Gastrocnemius medialis (tissue), 4 donors: ENCODE data around the gene C1RL. TPM values are rescaled to one million over a fixed set of nuclear protein-coding genes. Genes with fewer than 3 reads are reported as not detected.

Experiments used
- ATAC-seq, 2 donors: fragments of 150-250 bp; one replicate each; pipeline ENCODE4 v1.9.1; 2016
- DNase-seq, 2 donors: peaks; one replicate each; pipeline ENCODE4 v3.0.0-alpha.2; 2019
- H3K27ac ChIP-seq, 4 donors: fragments of 200-600 bp; sonication (generic); 1 replicate in 1 of 4; 2 replicates in 3 of 4; pipeline ENCODE4 v1.5.1; 2016 to 2018; ENCODE audit warnings: mild to moderate bottlenecking in 2 of 4, moderate library complexity in 1 of 4
- H3K27me3 ChIP-seq, 3 donors: fragments of 200-600 bp; sonication (generic) in 2 of 3; 1 replicate in 1 of 3; 2 replicates in 2 of 3; pipeline versions ENCODE4 v1.5.1 to v1.6.0; 2016 to 2019; ENCODE audit warnings: mild to moderate bottlenecking in 1 of 3, moderate library complexity in 1 of 3
- H3K36me3 ChIP-seq, 2 donors: fragments of 200-600 bp; sonication (generic) in 1 of 2; one replicate each; pipeline ENCODE4 v1.5.1; 2017 to 2018
- H3K4me1 ChIP-seq, 2 donors: fragments of 200-600 bp; sonication (generic) in 1 of 2; one replicate each; pipeline ENCODE4 v1.5.1; 2016 to 2017; ENCODE audit warnings: mild to moderate bottlenecking in 2 of 2
- H3K4me3 ChIP-seq, 4 donors: fragments of 200-600 bp; sonication (generic) in 3 of 4; 1 replicate in 1 of 4; 2 replicates in 3 of 4; pipeline ENCODE4 v1.5.1; 2016 to 2019; ENCODE audit warnings: mild to moderate bottlenecking in 2 of 4
- H3K9me3 ChIP-seq, 3 donors: fragments of 200-600 bp; sonication (generic) in 2 of 3; 1 replicate in 1 of 3; 2 replicates in 2 of 3; pipeline ENCODE4 v1.5.1; 2016 to 2019
- CTCF ChIP-seq, 5 experiments: fragments of 450-650 bp in 3 of 5; fragments of 200-600 bp in 2 of 5; sonication (generic) in 2 of 5; IDR thresholded peaks in 4 of 5; conservative IDR thresholded peaks in 1 of 5; 1 replicate in 4 of 5; 2 replicates in 1 of 5; pipeline ENCODE4 v1.5.1; 2016 to 2019; ENCODE audit warnings: antibody characterized with exemption in 5 of 5, mild to moderate bottlenecking in 3 of 5, moderate library complexity in 3 of 5
- POLR2A ChIP-seq, 2 donors: fragments of 450-650 bp; IDR thresholded peaks; one replicate each; pipeline ENCODE4 v1.6.1; 2017; ENCODE audit warnings: antibody characterized with exemption in 2 of 2, mild to moderate bottlenecking in 2 of 2, moderate library complexity in 2 of 2
- in situ Hi-C, 4 donors: fragments of 200-750 bp; cut with MboI; loops; one replicate each; pipeline versions ENCODE4 v1.15.0 to v1.8.0; 2017; ENCODE audit warnings: low sequenced_read_pairs in 4 of 4
- intact Hi-C: fragments of 100-400 bp; cut with DNase I; formaldehyde crosslinking; loops from one replicate; pipeline ENCODE4 v1.15.1; 2023; ENCODE audit warnings: low total_unique reads
- total RNA-seq, 4 donors: library from RNA; depleted of rRNA; stranded (reverse); fragments of >200 nt; gene quantifications; one replicate each; pipeline versions ENCODE4 v1.1.0 to v1.2.3, GENCODE V29; 2016

The C1RL gene
- total RNA-seq, 4 donors from 2014 or later: 15.0 to 18.7 (median 16.7) TPM

GRCh38 chr12:7129287-7129871, 20.4 kb upstream of the C1RL start:
- peaks cover 17 to 18% of the 10 kb centered on the region in 2 donors for H3K4me1 ChIP-seq
- ATAC-seq (no peak), DNase-seq (no peak)
- H3K4me3 ChIP-seq: peak overlapping the region; percentile 56 to 78 (median 62)
- no peaks in the 10 kb centered on the region for H3K36me3 ChIP-seq
- H3K27ac ChIP-seq: peak overlapping the region in 3 of 4 donors; percentile 55 to 65 (median 61)
- intact Hi-C loops: no loop called here
- H3K9me3 ChIP-seq: no peaks in the 10 kb centered on the region
- in situ Hi-C loops: no loop called here
- H3K27me3 ChIP-seq: peaks cover 16 to 31% (median 28%) of the 10 kb centered on the region in 3 donors
- TF ChIP-seq POLR2A (IDR thresholded peaks at IDR 0.05): no peak
- no peak for TF ChIP-seq CTCF (IDR thresholded peaks at IDR 0.05 in 4 of 5, conservative IDR thresholded peaks at IDR 0.05 in 1 of 5)

GRCh38 chr12:7128681-7129286, 19.8 kb upstream of the C1RL start, which contains the start of gene RBP5:
Gene RBP5, minus strand, starts transcription at chr12:7128889. Its CDS starts 114 bp downstream, at chr12:7128775.
- TF ChIP-seq CTCF (IDR thresholded peaks at IDR 0.05 in 4 of 5, conservative IDR thresholded peaks at IDR 0.05 in 1 of 5) (no peak), POLR2A (IDR thresholded peaks at IDR 0.05) (no peak)
- Histone ChIP-seq H3K4me3 (peak within 1 kb of the TSS; percentile 56 to 78 (median 62)), H3K4me1 (peaks cover 17 to 18% of the 10 kb centered on the region in 2 donors), H3K9me3 (no peaks in the 10 kb centered on the region), H3K27ac (peak within 1 kb of the TSS in 3 of 4 donors; percentile 55 to 65 (median 61)), H3K36me3 (no peaks in the 10 kb centered on the region), H3K27me3 (peaks cover 16 to 31% (median 28%) of the 10 kb centered on the region in 3 donors)
- intact Hi-C loops: no loop called here
- in situ Hi-C loops: no loop called here
- DNase-seq (no peak), ATAC-seq (no peak)

GRCh38 chr12:7127916-7128626, 19.1 kb upstream of the C1RL start:
- no peak for TF ChIP-seq CTCF (IDR thresholded peaks at IDR 0.05 in 4 of 5, conservative IDR thresholded peaks at IDR 0.05 in 1 of 5)
- no peak for TF ChIP-seq POLR2A (IDR thresholded peaks at IDR 0.05)
- no peak for ATAC-seq

GRCh38 chr12:7125632-7126227, 16.7 kb upstream of the C1RL start:
- no peak for ATAC-seq

More at GRCh38 chr12:7127916-7128626, 19.1 kb upstream of the C1RL start:
- Histone ChIP-seq H3K4me3 (no peak overlapping the region), H3K4me1 (peaks cover 20 to 22% of the 10 kb centered on the region in 2 donors), H3K27ac (no peak overlapping the region), H3K27me3 (peaks cover 16 to 31% (median 28%) of the 10 kb centered on the region in 3 donors), H3K9me3 (no peaks in the 10 kb centered on the region), H3K36me3 (no peaks in the 10 kb centered on the region)
- in situ Hi-C loops: no loop called here
- intact Hi-C loops: no loop called here
- DNase-seq: no peak

More at GRCh38 chr12:7125632-7126227, 16.7 kb upstream of the C1RL start:
- H3K4me3 ChIP-seq: no peak overlapping the region
- no peak overlapping the region for H3K27ac ChIP-seq
- no peak for DNase-seq
- H3K9me3 ChIP-seq: no peaks in the 10 kb centered on the region
- H3K36me3 ChIP-seq: no peaks in the 10 kb centered on the region
- TF ChIP-seq CTCF (IDR thresholded peaks at IDR 0.05 in 4 of 5, conservative IDR thresholded peaks at IDR 0.05 in 1 of 5): no peak
- TF ChIP-seq POLR2A (IDR thresholded peaks at IDR 0.05): no peak
- intact Hi-C loops (no loop called here), in situ Hi-C loops (no loop called here)
- peaks cover 22 to 29% of the 10 kb centered on the region in 2 donors for H3K4me1 ChIP-seq
- H3K27me3 ChIP-seq: peaks cover 16 to 29% (median 20%) of the 10 kb centered on the region in 3 donors
